Mammary epithelial cell (primary cell): ENCODE results near the gene MEGF11.

Source experiments
- EZH2 ChIP-seq: IDR thresholded peaks from 2 replicates; pipeline ENCODE4 v1.6.1; 2012; ENCODE audit warnings: low read length, inconsistent platforms, borderline replicate concordance
- TF ChIP-seq, protein P1 (sequence below), 2 donors: IDR thresholded peaks in 1 of 2; conservative IDR thresholded peaks in 1 of 2; 2 replicates each; pipeline ENCODE4 v1.5.1; 2011 to 2012; ENCODE audit warnings: inconsistent platforms in 2 of 2, low read length in 2 of 2, mild to moderate bottlenecking in 2 of 2, control low read depth in 1 of 2, low read depth in 1 of 2; ENCODE audit not compliant: insufficient read depth in 1 of 2; ENCODE audit errors: extremely low read depth in 1 of 2

DNA sequence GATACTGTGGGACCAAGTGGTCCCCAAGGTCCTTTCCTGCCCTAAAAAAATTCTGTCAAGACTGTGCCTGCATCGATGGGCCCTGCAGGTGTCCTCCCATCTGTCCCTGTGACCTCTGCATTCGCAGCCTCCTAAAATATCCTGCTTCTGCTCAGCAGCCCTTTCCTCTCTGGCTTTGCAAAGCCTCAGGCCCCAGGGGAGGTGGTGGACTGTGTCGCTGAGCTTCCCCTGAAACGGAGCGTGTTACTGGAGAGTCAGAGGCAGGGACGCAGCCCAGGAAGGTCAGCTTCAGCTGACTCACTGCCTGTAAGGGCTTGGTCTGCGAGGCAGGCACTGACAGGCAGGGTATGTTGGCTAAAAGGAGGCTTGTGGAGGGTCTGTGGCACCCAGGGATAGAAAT is 274.2 kb downstream of the MEGF11 start:
- TF ChIP-seq, protein P1, sequence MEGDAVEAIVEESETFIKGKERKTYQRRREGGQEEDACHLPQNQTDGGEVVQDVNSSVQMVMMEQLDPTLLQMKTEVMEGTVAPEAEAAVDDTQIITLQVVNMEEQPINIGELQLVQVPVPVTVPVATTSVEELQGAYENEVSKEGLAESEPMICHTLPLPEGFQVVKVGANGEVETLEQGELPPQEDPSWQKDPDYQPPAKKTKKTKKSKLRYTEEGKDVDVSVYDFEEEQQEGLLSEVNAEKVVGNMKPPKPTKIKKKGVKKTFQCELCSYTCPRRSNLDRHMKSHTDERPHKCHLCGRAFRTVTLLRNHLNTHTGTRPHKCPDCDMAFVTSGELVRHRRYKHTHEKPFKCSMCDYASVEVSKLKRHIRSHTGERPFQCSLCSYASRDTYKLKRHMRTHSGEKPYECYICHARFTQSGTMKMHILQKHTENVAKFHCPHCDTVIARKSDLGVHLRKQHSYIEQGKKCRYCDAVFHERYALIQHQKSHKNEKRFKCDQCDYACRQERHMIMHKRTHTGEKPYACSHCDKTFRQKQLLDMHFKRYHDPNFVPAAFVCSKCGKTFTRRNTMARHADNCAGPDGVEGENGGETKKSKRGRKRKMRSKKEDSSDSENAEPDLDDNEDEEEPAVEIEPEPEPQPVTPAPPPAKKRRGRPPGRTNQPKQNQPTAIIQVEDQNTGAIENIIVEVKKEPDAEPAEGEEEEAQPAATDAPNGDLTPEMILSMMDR (conservative IDR thresholded peaks at IDR 0.05 in 1 of 2, IDR thresholded peaks at IDR 0.05 in 1 of 2; ENCODE audit: extremely low read depth in 1 of 2, insufficient read depth in 1 of 2, low read depth in 1 of 2, low read length in 2 of 2) = no peak
- no peak for TF ChIP-seq EZH2
